GM19324 (cell line): ENCODE data around the gene MEX3D.
"Not testable (repeated sequence)": the region's sequence is repeated elsewhere in the genome, so short reads cannot be mapped to it uniquely, and the experiment has no call there.

Source experiments
- ATAC-seq: cut with Tn5 transposase; IDR thresholded peaks from one replicate; pipeline ENCODE4 v1.9.1; 2021; ENCODE audit warnings: mild to moderate bottlenecking, moderate library complexity; ENCODE audit not compliant: unreplicated experiment, low FRiP score

MEX3D gene

GRCh38 chr19:1523412-1524286 lies 44.5 kb downstream of the MEX3D start, which contains the start of gene PLK5:
Gene PLK5 (plus strand): TSS chr19:1524077. CDS start chr19:1526997, 2,920 bp downstream.
- ATAC-seq: no peak

- ATAC-seq: no peak
Observed at GRCh38 chr19:1522838-1523237, 45.3 kb downstream of the MEX3D start.

GRCh38 chr19:1522061-1522460 lies 46.1 kb downstream of the MEX3D start:
- no peak for ATAC-seq

- no peak for ATAC-seq
Observed at GRCh38 chr19:1521636-1522035, 46.5 kb downstream of the MEX3D start.

DNA sequence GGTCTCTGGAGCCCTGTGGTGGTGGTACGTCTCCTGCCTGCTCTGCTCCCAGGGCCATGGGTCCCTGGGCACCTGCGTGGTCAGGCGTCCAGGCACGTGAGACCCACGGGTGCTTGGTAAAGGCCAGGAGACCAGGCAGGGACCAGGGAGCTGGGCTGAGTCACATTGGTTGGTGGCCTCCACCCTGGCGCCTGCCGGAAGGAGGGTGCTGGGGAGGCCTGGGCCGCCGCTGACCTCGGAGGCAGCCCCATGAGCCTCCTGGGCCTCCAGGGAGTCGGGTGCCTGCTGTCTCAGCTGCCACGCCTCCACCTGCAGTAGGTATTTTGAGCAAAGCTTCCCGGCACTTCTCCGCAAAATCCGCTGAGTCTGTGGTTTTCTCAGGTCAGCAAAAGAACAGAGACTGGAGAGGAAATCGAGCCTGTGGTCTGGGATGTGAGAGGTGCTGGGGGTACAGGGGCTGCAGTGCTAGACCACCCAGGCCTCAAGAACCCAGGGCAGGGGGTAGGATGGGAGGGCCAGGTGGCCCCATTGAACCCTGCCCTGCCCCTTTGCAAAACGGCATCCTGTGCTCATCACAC lies 47.8 kb downstream of the MEX3D start:
- ATAC-seq: no peak

GRCh38 chr19:1519802-1520201 lies 48.3 kb downstream of the MEX3D start:
- ATAC-seq: not testable (repeated sequence)

GRCh38 chr19:1518471-1518870 lies 49.7 kb downstream of the MEX3D start:
- no peak for ATAC-seq

GRCh38 chr19:1516395-1516753 lies 51.8 kb downstream of the MEX3D start:
- ATAC-seq: no peak

- no peak for ATAC-seq
Observed at GRCh38 chr19:1514986-1515721, 53.0 kb downstream of the MEX3D start.

- ATAC-seq: no peak
Observed at GRCh38 chr19:1514295-1514661, 53.8 kb downstream of the MEX3D start.

DNA sequence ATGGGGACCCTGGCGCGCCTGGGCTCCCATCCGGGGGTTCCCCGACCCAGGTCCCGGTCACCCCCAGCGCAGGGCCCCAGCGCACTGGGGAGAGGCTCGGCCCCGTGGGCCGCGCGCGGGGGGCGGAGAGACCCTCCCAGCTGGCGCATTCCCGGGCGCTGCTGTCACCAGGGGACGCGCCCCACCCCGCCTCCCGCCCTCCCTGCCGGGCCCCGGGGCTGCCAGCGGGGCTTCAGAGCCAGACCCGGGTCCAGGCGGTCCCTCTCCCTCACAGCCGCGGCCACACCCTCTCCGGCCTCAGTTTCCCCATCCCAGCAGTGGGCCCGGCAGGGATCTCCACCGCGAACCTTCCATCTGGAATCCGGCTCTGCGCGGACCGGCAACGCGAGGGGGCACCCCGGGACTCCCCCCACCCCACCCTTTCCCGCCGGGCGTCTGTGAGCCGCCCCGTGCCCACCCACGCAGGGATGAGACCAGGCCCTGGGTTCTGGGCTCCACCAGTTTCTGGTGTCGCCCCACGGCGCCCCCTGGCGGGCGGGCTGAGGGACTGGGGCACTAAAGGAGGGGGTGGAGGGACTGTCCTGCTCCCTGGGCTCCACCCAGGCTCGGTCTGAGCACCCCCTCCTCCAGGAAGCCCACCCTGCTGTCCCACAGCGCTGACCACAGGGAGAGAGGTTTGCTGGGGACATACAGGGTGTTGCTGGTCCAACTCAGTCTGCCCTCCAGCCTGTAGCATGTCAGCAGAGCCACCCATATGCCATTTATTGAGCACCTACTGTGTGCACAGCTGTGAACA lies 54.4 kb downstream of the MEX3D start:
- no peak for ATAC-seq

DNA sequence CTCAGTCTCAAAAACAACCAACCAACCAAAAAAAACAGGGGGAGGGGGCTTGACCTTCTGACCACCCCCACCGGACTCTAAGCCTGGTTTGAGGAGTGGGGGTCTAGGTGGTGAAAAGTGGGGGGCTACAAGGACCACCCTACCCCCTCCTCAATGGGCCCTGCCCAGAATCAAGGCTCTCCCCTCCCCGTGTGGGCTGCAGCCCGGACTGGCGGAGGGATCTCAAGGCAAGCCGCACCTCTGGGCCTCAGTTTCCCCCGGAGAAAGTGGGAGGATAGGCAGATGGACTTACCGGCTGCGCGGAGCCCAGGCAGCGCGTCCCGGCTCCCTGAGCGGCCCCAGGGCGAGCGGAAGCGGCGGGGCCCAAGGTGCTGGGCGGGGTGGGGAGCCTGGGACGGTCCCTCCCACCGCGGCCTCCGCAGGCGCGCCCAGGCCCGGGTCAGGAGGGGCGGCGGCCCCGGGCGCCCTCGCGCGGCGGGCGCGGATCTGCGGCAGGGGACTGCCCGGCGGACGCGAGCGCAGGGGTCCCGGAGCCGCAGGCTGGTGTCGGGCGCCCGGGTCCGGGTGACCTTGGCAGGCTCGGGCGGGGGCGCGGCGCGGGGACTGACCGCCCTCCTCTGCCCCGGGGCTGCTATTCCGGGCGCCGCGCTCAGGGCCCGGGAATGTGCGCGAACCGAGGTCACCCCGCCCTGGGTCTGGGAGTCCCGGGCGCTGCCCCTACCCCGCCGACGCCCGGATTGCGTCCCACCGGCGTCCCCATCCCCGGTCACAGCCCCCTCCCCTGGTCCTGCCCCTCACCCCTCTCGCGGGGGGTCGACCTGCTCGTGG lies 55.2 kb downstream of the MEX3D start, which contains the start of gene ADAMTSL5:
TSS of gene ADAMTSL5 (minus strand) at position 349 of the 828 bp plus-strand sequence. CDS start 2,076 bp downstream, outside the sequence.
- no peak for ATAC-seq

GRCh38 chr19:1511318-1512317 lies 56.5 kb downstream of the MEX3D start:
- ATAC-seq: no peak

DNA sequence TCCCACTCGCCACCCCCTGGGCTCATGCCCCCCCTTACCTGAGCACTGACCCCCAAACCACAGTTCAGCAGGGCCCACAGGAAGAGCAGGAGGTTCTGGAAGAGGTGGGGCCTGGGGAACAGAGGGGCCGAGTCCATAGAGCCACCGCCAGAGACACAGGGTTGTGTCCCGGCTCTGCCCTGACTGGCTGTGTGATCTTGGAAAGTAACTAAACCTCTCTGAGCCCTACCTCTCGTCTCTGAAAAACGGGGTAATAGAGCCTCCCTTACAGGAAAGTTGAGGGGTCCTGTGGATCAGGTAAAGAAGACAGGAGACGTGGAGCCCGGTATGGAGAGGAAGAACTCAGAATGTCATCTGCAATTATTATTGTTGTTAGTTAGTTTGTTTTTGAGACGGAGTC lies 57.3 kb downstream of the MEX3D start:
- ATAC-seq: no peak

GRCh38 chr19:1510442-1510806 lies 57.7 kb downstream of the MEX3D start:
- no peak for ATAC-seq

GRCh38 chr19:1509602-1510441 lies 58.3 kb downstream of the MEX3D start:
- ATAC-seq: no peak

- ATAC-seq: no peak
Observed at GRCh38 chr19:1508507-1508856, 59.6 kb downstream of the MEX3D start.
